GM19023 (cell line): ENCODE data around the gene CLEC3B.
"Not testable (repeated sequence)": the region's sequence is repeated elsewhere in the genome, so short reads cannot be mapped to it uniquely, and the experiment has no call there.

ENCODE experiments used
- ATAC-seq: cut with Tn5 transposase; IDR thresholded peaks from one replicate; pipeline ENCODE4 v1.9.1; 2021; ENCODE audit warnings: mild to moderate bottlenecking, moderate library complexity; ENCODE audit not compliant: unreplicated experiment

CLEC3B gene, protein sequence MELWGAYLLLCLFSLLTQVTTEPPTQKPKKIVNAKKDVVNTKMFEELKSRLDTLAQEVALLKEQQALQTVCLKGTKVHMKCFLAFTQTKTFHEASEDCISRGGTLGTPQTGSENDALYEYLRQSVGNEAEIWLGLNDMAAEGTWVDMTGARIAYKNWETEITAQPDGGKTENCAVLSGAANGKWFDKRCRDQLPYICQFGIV

GRCh38 chr3:45026038-45026437, at the start of gene CLEC3B:
CLEC3B (plus strand) TSS chr3:45026303; CDS start chr3:45026363, 60 bp downstream.
- ATAC-seq: no peak

DNA sequence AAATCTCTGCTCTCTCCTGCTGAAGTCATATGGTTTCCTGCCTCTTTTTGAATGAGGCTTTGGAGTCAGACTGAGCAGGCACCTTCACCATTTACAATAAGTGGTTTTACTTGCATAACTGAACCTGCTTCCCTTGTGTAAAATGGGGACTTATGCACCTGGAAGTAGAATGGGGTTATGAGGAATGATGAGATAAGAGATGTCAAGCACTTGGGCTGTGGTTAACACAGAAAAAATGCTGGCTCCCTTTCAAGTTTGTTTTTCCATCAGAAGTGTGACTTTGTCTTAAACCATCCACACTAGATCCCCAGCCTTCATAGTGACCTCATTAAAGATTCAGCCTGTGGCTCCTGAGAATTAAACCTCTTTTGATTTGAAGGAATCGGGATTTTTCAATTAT, 44.9 kb upstream of the CLEC3B start:
- ATAC-seq: no peak

- ATAC-seq: no peak
Measured at GRCh38 chr3:44981751-44982150, 44.4 kb upstream of the CLEC3B start.

GRCh38 chr3:44982817-44983216, 43.3 kb upstream of the CLEC3B start:
- no peak for ATAC-seq

DNA sequence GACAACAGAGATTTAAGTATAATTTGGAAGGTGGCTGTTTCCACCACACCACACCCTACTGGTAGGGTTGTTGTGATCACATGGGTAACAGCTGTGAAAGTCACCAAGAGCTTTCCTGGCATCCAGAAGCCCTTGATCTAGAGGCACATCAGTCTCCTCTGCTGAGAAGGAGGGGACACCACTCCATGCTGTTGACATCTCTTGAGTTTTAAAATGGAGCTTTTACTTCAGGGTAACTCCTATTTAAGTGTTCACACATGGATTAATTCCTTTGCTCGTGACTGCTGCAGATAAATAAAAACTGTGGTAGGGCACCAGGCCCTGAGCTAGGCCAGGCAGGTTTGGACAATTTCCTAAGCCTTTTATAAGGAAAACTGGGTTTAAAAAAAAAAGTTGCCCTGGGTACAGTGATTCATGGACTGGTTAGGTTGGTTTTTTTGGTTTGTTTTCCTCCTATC, 42.6 kb upstream of the CLEC3B start:
- ATAC-seq: no peak

DNA sequence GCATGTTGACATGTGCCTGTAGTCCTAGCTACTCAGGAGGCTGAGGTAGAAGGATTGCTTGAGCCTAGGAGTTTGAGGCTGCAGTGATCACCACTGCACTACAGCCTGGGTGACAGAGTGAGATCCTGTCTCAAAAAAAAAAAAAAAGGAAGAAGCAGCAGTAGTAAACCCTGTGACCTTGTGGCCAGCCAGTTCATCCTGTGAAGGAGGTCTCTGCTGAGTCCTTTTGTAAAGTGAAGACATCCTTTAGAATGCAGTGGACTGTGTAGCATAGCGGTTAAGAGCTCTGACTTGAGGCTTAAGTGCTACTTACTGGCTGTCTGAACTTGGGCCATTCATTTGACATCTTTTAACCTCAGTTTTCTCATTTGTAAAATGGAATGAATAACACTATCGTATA, 41.8 kb upstream of the CLEC3B start:
- no peak for ATAC-seq

GRCh38 chr3:44986330-44986729, 39.8 kb upstream of the CLEC3B start:
- not testable (repeated sequence) for ATAC-seq

GRCh38 chr3:44987332-44987731, 38.8 kb upstream of the CLEC3B start:
- ATAC-seq: no peak

- no peak for ATAC-seq
Measured at GRCh38 chr3:44988073-44988472, 38.0 kb upstream of the CLEC3B start.

DNA sequence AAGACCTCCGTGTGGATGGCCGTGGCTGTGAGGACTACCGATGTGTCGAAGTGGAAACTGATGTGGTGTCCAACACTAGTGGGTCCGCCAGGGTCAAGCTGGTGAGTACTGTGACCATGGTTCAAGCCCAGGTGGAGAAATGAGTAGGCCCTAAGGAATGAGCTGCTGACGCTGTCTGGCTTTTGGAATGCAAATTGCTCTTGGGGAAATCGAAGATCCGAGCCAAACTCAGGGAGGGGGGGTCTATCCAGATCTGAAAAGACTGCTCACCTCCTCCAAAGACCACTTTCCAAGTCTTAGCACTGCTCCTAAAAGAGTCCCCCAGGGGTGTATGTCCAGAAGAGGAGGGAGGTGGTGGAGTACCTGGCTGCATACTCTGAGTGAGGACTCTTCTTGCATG, 37.0 kb upstream of the CLEC3B start:
- ATAC-seq: no peak

DNA sequence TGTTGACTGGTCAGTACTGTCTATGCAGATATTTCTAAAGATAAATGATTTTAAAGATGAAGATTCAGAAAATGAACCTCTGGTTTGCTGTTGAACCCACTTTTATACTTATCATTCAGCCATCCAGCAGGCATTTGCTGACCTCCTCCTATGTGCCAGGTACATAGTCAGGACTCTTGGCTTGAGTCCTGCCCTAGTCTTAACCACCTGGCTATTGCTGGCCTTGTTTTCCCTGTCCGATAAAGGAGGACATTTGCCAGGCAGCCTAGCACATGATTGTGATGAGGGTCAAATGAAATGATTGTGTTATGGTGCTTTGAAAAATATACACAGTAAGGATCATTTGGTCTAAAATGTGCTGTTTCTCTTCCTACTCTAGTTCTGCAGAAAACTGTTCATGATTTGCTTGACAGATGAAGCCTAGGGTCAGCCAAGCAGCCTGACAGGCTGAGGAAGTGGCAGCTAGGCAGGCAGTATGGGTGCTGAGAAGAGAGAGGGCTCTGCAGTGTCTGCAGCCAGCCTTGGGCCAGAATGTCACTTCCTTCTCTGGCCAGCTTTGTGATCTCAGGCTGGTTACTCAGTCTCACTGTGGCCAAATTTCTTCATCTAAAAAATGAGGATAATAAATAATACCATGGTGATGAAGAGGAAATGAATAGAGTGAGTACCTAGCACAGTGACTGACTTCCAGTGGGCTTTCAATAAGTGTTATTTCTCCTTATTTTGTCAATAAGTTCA, 36.3 kb upstream of the CLEC3B start:
- ATAC-seq: no peak

DNA sequence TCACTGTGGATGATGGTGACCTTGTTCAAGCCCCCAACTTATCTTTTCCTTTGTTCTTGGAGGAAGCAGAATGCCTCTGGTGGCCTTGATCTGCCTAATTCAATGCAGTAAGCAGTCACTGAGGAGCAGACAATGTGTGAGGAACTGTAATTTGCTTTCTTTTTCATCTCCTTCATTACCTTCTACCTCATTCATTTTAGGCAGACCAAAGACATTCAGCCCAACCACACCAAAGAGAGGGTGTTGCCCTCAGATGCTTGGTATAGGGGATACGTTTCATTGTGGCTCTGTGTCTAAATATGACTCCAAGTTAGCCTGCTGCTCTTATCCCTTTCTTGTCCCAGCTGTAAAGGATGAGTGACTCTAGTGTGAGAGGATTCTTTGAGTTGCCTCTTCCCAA, 34.8 kb upstream of the CLEC3B start:
- no peak for ATAC-seq

DNA sequence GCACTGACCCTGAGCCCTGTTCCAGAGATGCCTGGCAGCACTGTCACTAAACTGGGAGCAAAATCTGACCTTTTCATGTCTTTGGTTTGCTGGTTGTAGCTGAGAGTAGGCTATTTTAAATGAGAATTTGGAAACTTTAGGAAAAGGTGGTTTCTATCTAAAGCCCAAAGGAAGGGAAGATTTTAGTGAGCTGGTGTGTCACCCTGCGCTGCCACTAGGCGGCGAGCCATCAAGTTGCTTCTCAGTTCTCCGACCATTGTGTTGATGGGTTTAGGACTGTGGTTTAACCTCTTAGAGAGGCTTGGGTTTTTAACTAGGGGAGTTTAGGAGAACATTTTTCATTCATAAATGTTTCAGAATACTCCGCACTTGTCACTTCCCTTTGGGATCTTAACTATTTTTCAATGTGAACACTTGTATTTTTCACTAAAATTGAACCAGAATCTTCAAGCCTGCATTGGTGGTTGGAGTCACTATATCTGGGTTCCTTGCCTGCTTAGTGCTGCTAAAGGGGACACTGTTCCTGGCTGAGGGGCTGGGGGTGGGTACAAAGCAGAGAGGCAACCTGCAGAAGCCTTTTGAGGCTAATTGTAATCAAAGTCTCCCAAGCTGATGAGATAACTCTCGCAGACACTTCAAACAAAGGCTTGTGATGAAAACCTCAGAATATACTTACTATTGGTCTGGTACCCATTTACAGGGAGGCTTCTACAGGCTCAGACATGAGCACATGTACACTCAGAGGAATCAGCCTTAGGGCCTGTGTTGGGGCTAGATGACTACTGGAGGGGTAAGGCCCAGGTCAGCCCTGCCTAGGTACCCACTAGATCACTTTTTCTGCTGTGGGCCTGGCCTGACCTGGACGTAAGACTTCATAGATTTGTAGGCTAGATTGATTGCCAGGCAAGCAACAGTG, 33.3 kb upstream of the CLEC3B start:
- no peak for ATAC-seq

- ATAC-seq: no peak
Measured at GRCh38 chr3:44993471-44994205, 32.5 kb upstream of the CLEC3B start.

- ATAC-seq: no peak
Measured at GRCh38 chr3:44995142-44995770, 30.8 kb upstream of the CLEC3B start.

GRCh38 chr3:44996556-44996969, 29.5 kb upstream of the CLEC3B start:
- no peak for ATAC-seq

DNA sequence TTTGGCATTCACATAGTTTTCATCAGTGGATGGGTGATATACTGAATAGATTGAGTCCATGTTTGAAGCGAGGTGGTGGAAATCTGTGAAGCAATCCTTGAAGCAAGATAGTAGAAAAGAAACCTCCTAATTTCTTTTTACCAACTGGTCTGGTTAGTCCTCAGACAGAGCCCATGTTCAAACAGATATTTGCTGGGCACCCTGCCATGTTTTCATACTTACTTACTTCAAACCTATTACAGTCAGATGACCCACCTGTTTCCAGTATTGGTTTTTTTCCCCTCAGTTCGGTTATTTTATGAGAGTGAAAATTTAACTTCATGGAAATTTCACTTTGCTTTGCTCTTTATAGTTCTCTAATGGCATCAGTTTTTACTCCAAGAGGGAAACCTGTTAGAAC, 26.3 kb upstream of the CLEC3B start:
- ATAC-seq: no peak

DNA sequence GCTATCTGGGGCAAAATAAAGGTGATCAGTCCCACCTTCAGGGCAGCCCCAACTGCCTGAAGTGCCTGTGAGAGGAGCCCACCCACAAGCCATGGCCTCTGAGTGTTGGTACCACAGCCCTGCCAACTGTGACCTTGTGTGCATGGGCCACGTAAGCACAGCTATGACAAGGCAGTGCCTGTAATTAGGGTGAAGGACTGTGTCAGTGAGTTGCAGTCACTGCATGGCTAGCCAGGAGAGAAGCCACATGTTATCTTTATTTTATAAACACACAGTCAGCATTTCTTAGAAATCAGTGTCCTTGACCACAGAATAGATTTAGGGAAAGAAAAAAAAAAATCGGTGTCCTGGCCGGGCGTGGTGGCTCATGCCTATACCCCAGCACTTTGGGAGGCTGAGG, 25.3 kb upstream of the CLEC3B start:
- no peak for ATAC-seq

- ATAC-seq: no peak
Measured at GRCh38 chr3:45001738-45002137, 24.4 kb upstream of the CLEC3B start.

DNA sequence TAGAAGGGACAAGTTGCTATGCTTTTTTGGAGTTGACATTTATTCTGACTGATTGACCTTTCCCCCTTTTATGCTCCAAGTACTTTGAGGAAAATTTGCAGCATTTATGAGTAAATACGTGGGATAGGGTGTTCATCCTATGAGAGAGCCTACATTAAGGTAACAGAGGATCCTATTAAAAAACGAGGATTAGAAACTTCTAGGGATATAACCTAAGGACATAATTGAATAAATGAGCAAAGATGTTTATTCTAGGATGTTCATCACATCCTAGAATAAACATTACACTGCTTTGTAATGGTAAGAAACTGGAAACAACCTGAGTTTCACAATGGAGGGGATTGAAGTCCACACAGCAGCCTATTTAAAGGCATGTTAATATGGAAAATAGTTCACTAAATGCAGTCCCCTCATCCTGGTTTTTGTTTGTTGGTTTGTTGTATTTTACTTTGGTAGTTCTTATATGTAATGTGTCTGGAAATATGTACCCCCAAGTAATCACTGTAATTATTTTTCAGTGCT, 23.9 kb upstream of the CLEC3B start:
- ATAC-seq: no peak
